ENCODE results near the gene FAM193A.

GRCh38 chr4:2744576-2745270 is 208.3 kb downstream of the FAM193A start:
- TF ChIP-seq CTCF (IDR thresholded peaks at IDR 0.05) (no peak), POLR2A (IDR thresholded peaks at IDR 0.05) (no peak)
